ENCODE results near the gene OSBPL5. TPM values are rescaled to one million over a fixed set of nuclear protein-coding genes. Genes with fewer than 3 reads are reported as not detected.
A peak's percentile ranks its signal among the peaks of the same experiment; 100 is the strongest.

The OSBPL5 gene
- total and polyA plus RNA-seq, 9 of the 15 experiments (the other 6 are each of a cell fraction or from before 2014, with no cell fraction given): 0.06 to 14.8 (median 3.2) TPM

GRCh38 chr11:3129181-3129590, 35.9 kb downstream of the OSBPL5 start (continued):
- TF ChIP-seq ILF3 (IDR thresholded peaks at IDR 0.05; ENCODE audit: borderline replicate concordance) (no peak), HDAC8 (tag; IDR thresholded peaks at IDR 0.05) (no peak), STAT5A (IDR thresholded peaks at IDR 0.05; ENCODE audit: borderline replicate concordance, low read length) (no peak), E2F6 (IDR thresholded peaks at IDR 0.05; ENCODE audit: borderline replicate concordance in 1 of 2, extremely low read depth in 1 of 2, insufficient read depth in 1 of 2, insufficient read length in 1 of 2, low read depth in 1 of 2, low read length in 1 of 2, poor library complexity in 1 of 2, severe bottlenecking in 1 of 2) (peak in 1 of 2 experiments; percentile 28), CUX1 (CRISPR knock-in tag; IDR thresholded peaks at IDR 0.05) (no peak), JUN (IDR thresholded peaks at IDR 0.05; ENCODE audit: borderline replicate concordance, low read depth, low read length) (no peak), JUN (CRISPR knock-in tag; IDR thresholded peaks at IDR 0.05; ENCODE audit: borderline replicate concordance) (no peak)
